Measurements from ENCODE around the gene POC1B.

- TF ChIP-seq, protein P1, sequence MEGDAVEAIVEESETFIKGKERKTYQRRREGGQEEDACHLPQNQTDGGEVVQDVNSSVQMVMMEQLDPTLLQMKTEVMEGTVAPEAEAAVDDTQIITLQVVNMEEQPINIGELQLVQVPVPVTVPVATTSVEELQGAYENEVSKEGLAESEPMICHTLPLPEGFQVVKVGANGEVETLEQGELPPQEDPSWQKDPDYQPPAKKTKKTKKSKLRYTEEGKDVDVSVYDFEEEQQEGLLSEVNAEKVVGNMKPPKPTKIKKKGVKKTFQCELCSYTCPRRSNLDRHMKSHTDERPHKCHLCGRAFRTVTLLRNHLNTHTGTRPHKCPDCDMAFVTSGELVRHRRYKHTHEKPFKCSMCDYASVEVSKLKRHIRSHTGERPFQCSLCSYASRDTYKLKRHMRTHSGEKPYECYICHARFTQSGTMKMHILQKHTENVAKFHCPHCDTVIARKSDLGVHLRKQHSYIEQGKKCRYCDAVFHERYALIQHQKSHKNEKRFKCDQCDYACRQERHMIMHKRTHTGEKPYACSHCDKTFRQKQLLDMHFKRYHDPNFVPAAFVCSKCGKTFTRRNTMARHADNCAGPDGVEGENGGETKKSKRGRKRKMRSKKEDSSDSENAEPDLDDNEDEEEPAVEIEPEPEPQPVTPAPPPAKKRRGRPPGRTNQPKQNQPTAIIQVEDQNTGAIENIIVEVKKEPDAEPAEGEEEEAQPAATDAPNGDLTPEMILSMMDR (IDR thresholded peaks at IDR 0.05; ENCODE audit: low read depth, low read length, missing input control) = no peak
- TF ChIP-seq, protein P2, sequence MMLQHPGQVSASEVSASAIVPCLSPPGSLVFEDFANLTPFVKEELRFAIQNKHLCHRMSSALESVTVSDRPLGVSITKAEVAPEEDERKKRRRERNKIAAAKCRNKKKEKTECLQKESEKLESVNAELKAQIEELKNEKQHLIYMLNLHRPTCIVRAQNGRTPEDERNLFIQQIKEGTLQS (IDR thresholded peaks at IDR 0.05) = no peak
- no peak for TF ChIP-seq RAD21 (IDR thresholded peaks at IDR 0.05)
- TF ChIP-seq, protein P3, sequence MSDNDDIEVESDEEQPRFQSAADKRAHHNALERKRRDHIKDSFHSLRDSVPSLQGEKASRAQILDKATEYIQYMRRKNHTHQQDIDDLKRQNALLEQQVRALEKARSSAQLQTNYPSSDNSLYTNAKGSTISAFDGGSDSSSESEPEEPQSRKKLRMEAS (IDR thresholded peaks at IDR 0.05) = no peak
- TF ChIP-seq YY1 (IDR thresholded peaks at IDR 0.05) = no peak
- TF ChIP-seq, protein P4, sequence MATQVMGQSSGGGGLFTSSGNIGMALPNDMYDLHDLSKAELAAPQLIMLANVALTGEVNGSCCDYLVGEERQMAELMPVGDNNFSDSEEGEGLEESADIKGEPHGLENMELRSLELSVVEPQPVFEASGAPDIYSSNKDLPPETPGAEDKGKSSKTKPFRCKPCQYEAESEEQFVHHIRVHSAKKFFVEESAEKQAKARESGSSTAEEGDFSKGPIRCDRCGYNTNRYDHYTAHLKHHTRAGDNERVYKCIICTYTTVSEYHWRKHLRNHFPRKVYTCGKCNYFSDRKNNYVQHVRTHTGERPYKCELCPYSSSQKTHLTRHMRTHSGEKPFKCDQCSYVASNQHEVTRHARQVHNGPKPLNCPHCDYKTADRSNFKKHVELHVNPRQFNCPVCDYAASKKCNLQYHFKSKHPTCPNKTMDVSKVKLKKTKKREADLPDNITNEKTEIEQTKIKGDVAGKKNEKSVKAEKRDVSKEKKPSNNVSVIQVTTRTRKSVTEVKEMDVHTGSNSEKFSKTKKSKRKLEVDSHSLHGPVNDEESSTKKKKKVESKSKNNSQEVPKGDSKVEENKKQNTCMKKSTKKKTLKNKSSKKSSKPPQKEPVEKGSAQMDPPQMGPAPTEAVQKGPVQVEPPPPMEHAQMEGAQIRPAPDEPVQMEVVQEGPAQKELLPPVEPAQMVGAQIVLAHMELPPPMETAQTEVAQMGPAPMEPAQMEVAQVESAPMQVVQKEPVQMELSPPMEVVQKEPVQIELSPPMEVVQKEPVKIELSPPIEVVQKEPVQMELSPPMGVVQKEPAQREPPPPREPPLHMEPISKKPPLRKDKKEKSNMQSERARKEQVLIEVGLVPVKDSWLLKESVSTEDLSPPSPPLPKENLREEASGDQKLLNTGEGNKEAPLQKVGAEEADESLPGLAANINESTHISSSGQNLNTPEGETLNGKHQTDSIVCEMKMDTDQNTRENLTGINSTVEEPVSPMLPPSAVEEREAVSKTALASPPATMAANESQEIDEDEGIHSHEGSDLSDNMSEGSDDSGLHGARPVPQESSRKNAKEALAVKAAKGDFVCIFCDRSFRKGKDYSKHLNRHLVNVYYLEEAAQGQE (IDR thresholded peaks at IDR 0.05) = no peak
- TF ChIP-seq TAF1 (conservative IDR thresholded peaks at IDR 0.05) = no peak
These were observed 19.8 kb downstream of the POC1B start for GRCh38 chr12:89506050-89506449.
